Mononuclear cell (primary cell): ENCODE data around the gene FCN2. TPM values are rescaled to one million over a fixed set of nuclear protein-coding genes. Genes with fewer than 3 reads are reported as not detected.
A peak's percentile ranks its signal among the peaks of the same experiment; 100 is the strongest.

Experiments used
- H3K27me3 ChIP-seq: 2 replicates; pipeline ENCODE4 v1.6.0; 2011; ENCODE audit warnings: low read length, control low read depth; ENCODE audit not compliant: insufficient read depth
- H3K4me1 ChIP-seq: 2 replicates; pipeline ENCODE4 v1.5.1; 2011; ENCODE audit warnings: mild to moderate bottlenecking, low read length, control low read depth; ENCODE audit not compliant: insufficient read depth
- H3K4me3 ChIP-seq: 2 replicates; pipeline ENCODE4 v1.5.1; 2011; ENCODE audit warnings: mild to moderate bottlenecking, low read length, moderate library complexity
- H3K9me3 ChIP-seq: 2 replicates; pipeline ENCODE4 v1.5.1; 2011; ENCODE audit warnings: low read depth, mild to moderate bottlenecking, control low read depth, low read length
- total RNA-seq: library from RNA; depleted of rRNA; stranded (reverse); fragments of >200 nt; gene quantifications from one replicate; pipeline ENCODE4 v1.2.3, GENCODE V29; 2012

The FCN2 gene
- total RNA-seq, 1 donor, result not detected

- Histone ChIP-seq H3K4me3 (no peak overlapping the region), H3K4me1 (peaks cover 4% of the 10 kb centered on the region), H3K9me3 (peaks cover 10% of the 10 kb centered on the region), H3K27me3 (peaks cover 2% of the 10 kb centered on the region)
These were observed 16.4 kb downstream of the FCN2 start for GRCh38 chr9:134896834-134897583.

GRCh38 chr9:134897584-134898170 is 17.1 kb downstream of the FCN2 start:
- Histone ChIP-seq H3K27me3 (peaks cover 2% of the 10 kb centered on the region), H3K9me3 (peaks cover 14% of the 10 kb centered on the region)

GRCh38 chr9:134898319-134898718 is 17.7 kb downstream of the FCN2 start:
- Histone ChIP-seq H3K4me3 (no peak overlapping the region), H3K4me1 (no peaks in the 10 kb centered on the region), H3K27me3 (peaks cover 2% of the 10 kb centered on the region), H3K9me3 (peaks cover 21% of the 10 kb centered on the region)

More at GRCh38 chr9:134897584-134898170, 17.1 kb downstream of the FCN2 start:
- Histone ChIP-seq H3K4me3 (no peak overlapping the region), H3K4me1 (no peaks in the 10 kb centered on the region)

GRCh38 chr9:134899168-134899567 is 18.6 kb downstream of the FCN2 start:
- H3K4me3 ChIP-seq, result no peak overlapping the region
- peaks cover 29% of the 10 kb centered on the region for H3K9me3 ChIP-seq
- no peaks in the 10 kb centered on the region for H3K4me1 ChIP-seq
- peaks cover 2% of the 10 kb centered on the region for H3K27me3 ChIP-seq

- Histone ChIP-seq H3K27me3 (peaks cover 2% of the 10 kb centered on the region), H3K4me1 (no peaks in the 10 kb centered on the region), H3K4me3 (no peak overlapping the region), H3K9me3 (peaks cover 30% of the 10 kb centered on the region)
These were observed 19.2 kb downstream of the FCN2 start for GRCh38 chr9:134899818-134900217.

GRCh38 chr9:134902936-134903335 is 22.3 kb downstream of the FCN2 start:
- Histone ChIP-seq H3K27me3 (peaks cover 2% of the 10 kb centered on the region), H3K4me3 (no peak overlapping the region), H3K4me1 (no peaks in the 10 kb centered on the region), H3K9me3 (peaks cover 33% of the 10 kb centered on the region)

- Histone ChIP-seq H3K9me3 (peaks cover 9% of the 10 kb centered on the region), H3K4me3 (no peak overlapping the region), H3K27me3 (no peaks in the 10 kb centered on the region), H3K4me1 (peaks cover 20% of the 10 kb centered on the region)
These were observed 28.1 kb downstream of the FCN2 start for GRCh38 chr9:134908524-134909309.

GRCh38 chr9:134909511-134910481 is 29.2 kb downstream of the FCN2 start:
- no peak overlapping the region for H3K4me3 ChIP-seq
- H3K4me1 ChIP-seq, result peaks cover 31% of the 10 kb centered on the region
- peaks cover 4% of the 10 kb centered on the region for H3K9me3 ChIP-seq
- H3K27me3 ChIP-seq, result no peaks in the 10 kb centered on the region

- H3K4me3 ChIP-seq, result no peak overlapping the region
These were observed 31.7 kb downstream of the FCN2 start for GRCh38 chr9:134912126-134912840.

GRCh38 chr9:134913041-134913712 is 32.6 kb downstream of the FCN2 start:
- no peak overlapping the region for H3K4me3 ChIP-seq
- H3K27me3 ChIP-seq, result no peaks in the 10 kb centered on the region
- peaks cover 37% of the 10 kb centered on the region for H3K4me1 ChIP-seq
- no peaks in the 10 kb centered on the region for H3K9me3 ChIP-seq

More at GRCh38 chr9:134912126-134912840, 31.7 kb downstream of the FCN2 start:
- Histone ChIP-seq H3K27me3 (no peaks in the 10 kb centered on the region), H3K4me1 (peaks cover 32% of the 10 kb centered on the region), H3K9me3 (peaks cover 4% of the 10 kb centered on the region)

GRCh38 chr9:134913713-134914500 is 33.3 kb downstream of the FCN2 start:
- Histone ChIP-seq H3K27me3 (no peaks in the 10 kb centered on the region), H3K9me3 (no peaks in the 10 kb centered on the region), H3K4me3 (peak overlapping the region; percentile 65), H3K4me1 (peaks cover 45% of the 10 kb centered on the region)

GRCh38 chr9:134914501-134914834 is 33.9 kb downstream of the FCN2 start:
- H3K4me3 ChIP-seq, result peak overlapping the region; percentile 65
- no peaks in the 10 kb centered on the region for H3K9me3 ChIP-seq
- H3K27me3 ChIP-seq, result no peaks in the 10 kb centered on the region
- peaks cover 50% of the 10 kb centered on the region for H3K4me1 ChIP-seq
